GM23338 (cell line): Measurements from ENCODE around the gene BBS4. TPM values are rescaled to one million over a fixed set of nuclear protein-coding genes. Genes with fewer than 3 reads are reported as not detected.

ENCODE experiments used
- ATAC-seq: fragments of 200-7000 bp; cut with Tn5 transposase; 3 replicates; pipeline ENCODE4 v1.9.1; 2020
- DNase-seq: peaks from one replicate; pipeline ENCODE4 v3.0.0-alpha.2; 2015; ENCODE audit warnings: low spot score
- H2AFZ ChIP-seq: fragments of 200-600 bp; sonication (generic); 2 replicates; pipeline ENCODE4 v1.8.0; 2016; ENCODE audit warnings: antibody characterized with exemption, mild to moderate bottlenecking, moderate library complexity
- H3F3A ChIP-seq: fragments of 200-600 bp; sonication (generic); replicated peaks from 2 replicates; pipeline ENCODE4 v1.8.0; 2017; ENCODE audit warnings: antibody characterized with exemption, mixed run types, low read depth
- H3K27ac ChIP-seq: fragments of 200-600 bp; sonication (generic); 2 replicates; pipeline ENCODE4 v1.6.1; 2016; ENCODE audit warnings: low read depth
- H3K27me3 ChIP-seq: fragments of 200-600 bp; sonication (generic); 2 replicates; pipeline ENCODE4 v1.8.0; 2016; ENCODE audit warnings: mild to moderate bottlenecking, mixed run types, moderate library complexity; ENCODE audit not compliant: insufficient read depth
- H3K36me3 ChIP-seq: fragments of 200-600 bp; sonication (generic); 2 replicates; pipeline ENCODE4 v1.8.0; 2016; ENCODE audit warnings: mild to moderate bottlenecking; ENCODE audit not compliant: insufficient read depth
- H3K4me1 ChIP-seq: fragments of 200-600 bp; sonication (generic); 2 replicates; pipeline ENCODE4 v1.8.0; 2016; ENCODE audit warnings: mild to moderate bottlenecking, moderate library complexity; ENCODE audit not compliant: insufficient read depth
- H3K4me2 ChIP-seq: fragments of 200-600 bp; sonication (generic); 2 replicates; pipeline ENCODE4 v1.7.1; 2017; ENCODE audit warnings: mixed run types
- H3K4me3 ChIP-seq: fragments of 200-600 bp; sonication (generic); 2 replicates; pipeline ENCODE4 v1.6.1; 2016; ENCODE audit warnings: mixed run types
- H3K79me2 ChIP-seq: fragments of 200-600 bp; sonication (generic); replicated peaks from 2 replicates; pipeline ENCODE4 v1.8.0; 2017; ENCODE audit warnings: mild to moderate bottlenecking; ENCODE audit not compliant: insufficient read depth
- H3K9me2 ChIP-seq: fragments of 200-600 bp; sonication (generic); 2 replicates; pipeline ENCODE4 v1.8.0; 2017; ENCODE audit not compliant: insufficient read depth
- H4K20me1 ChIP-seq: fragments of 200-600 bp; sonication (generic); replicated peaks from 2 replicates; pipeline ENCODE4 v1.8.0; 2017; ENCODE audit warnings: mild to moderate bottlenecking; ENCODE audit not compliant: insufficient read depth
- H3K27ac Mint-ChIP-seq: 2 replicates; pipeline ENCODE4 v1.8.0; 2020; ENCODE audit warnings: inconsistent platforms, mild to moderate bottlenecking, moderate library complexity, mixed read lengths
- H3K27me3 Mint-ChIP-seq: 3 replicates; pipeline ENCODE4 v1.8.0; 2022; ENCODE audit warnings: low read depth, mild to moderate bottlenecking, moderate library complexity, mixed read lengths, inconsistent platforms; ENCODE audit not compliant: insufficient read depth, poor library complexity
- H3K36me3 Mint-ChIP-seq: 3 replicates; pipeline ENCODE4 v1.8.0; 2021; ENCODE audit warnings: low read depth, mild to moderate bottlenecking, inconsistent platforms, moderate library complexity, mixed read lengths
- H3K4me1 Mint-ChIP-seq: 3 replicates; pipeline ENCODE4 v1.8.0; 2020; ENCODE audit warnings: mild to moderate bottlenecking, inconsistent platforms, mixed read lengths
- H3K4me3 Mint-ChIP-seq: 3 replicates; pipeline ENCODE4 v1.8.0; 2021; ENCODE audit warnings: moderate library complexity, mild to moderate bottlenecking, inconsistent platforms, mixed read lengths
- H3K9me3 Mint-ChIP-seq: 3 replicates; pipeline ENCODE4 v1.8.0; 2020; ENCODE audit warnings: moderate library complexity, mild to moderate bottlenecking, inconsistent platforms, mixed read lengths
- CTCF ChIP-seq, 2 experiments: fragments of 200-600 bp in 1 of 2; sonication (generic) in 1 of 2; conservative IDR thresholded peaks; 2 replicates each; pipeline versions ENCODE4 v1.5.1 to v1.6.1; 2016 to 2017; ENCODE audit warnings: antibody characterized with exemption in 2 of 2, low read depth in 2 of 2, mild to moderate bottlenecking in 2 of 2, moderate library complexity in 1 of 2
- EZH2 ChIP-seq: fragments of 200-600 bp; sonication (generic); IDR thresholded peaks from one replicate; pipeline ENCODE4 v1.8.0; 2017; ENCODE audit warnings: antibody characterized with exemption, mild to moderate bottlenecking, low read depth; ENCODE audit not compliant: unreplicated experiment
- EZH2phosphoT487 ChIP-seq: fragments of 200-600 bp; sonication (generic); IDR thresholded peaks from one replicate; pipeline ENCODE4 v1.8.1; 2018; ENCODE audit warnings: antibody characterized with exemption; ENCODE audit not compliant: unreplicated experiment
- JUNB ChIP-seq: IDR thresholded peaks from one replicate; pipeline ENCODE4 v1.6.1; 2016; ENCODE audit warnings: antibody characterized with exemption; ENCODE audit not compliant: unreplicated experiment
- NANOG ChIP-seq: IDR thresholded peaks from 2 replicates; pipeline ENCODE4 v1.6.1; 2016; ENCODE audit warnings: antibody characterized with exemption, borderline replicate concordance
- ZNF114 ChIP-seq: fragments of 250-450 bp; sonication (Bioruptor Pico); IDR thresholded peaks from 2 replicates; pipeline ENCODE4 v1.5.0; 2020; ENCODE audit warnings: mild to moderate bottlenecking, moderate library complexity
- polyA plus RNA-seq: library from polyadenylated mRNA; unstranded; fragments of >200 nt; fragmentation: Nextera tagmentation; extraction: Ambion mirVana; gene quantifications from 2 replicates; pipeline ENCODE4 v1.2.1, GENCODE V29; 2016
- total RNA-seq: library from RNA; depleted of rRNA; stranded (reverse); fragments of >200 nt; shearing (Covaris generic); gene quantifications from 2 replicates; pipeline ENCODE4 v1.2.3, GENCODE V29; 2014

BBS4 gene
- total and polyA plus RNA-seq, 2 experiments from 2014 or later: 22.2 to 40.8 TPM

DNA sequence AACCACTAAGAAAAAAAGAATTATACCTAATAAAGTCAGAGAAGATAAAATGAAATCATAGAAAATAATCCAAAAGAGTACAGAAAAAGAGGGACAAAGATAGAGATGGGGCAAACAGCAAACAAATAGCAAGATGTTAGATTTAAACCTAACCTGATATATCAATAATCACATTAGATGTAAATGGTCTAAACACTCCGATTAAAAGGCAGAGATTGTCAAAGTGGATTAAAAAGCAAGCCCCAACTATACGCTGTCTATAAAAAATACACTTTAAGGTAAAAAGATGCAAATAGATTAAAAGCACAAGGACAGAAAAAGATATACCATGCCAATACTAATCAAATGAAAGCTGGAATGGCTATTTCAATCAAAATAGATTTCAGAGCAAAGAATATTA lies 80.8 kb downstream of the BBS4 start:
- H3K4me3 ChIP-seq: no peak overlapping the region
- Mint-ChIP-seq H3K27me3 (peaks cover 1% of the 10 kb centered on the region), H3K36me3 (peaks cover 64% of the 10 kb centered on the region), H3K27ac (no peak overlapping the region), H3K4me3 (no peak overlapping the region), H3K9me3 (peaks cover 22% of the 10 kb centered on the region; the same call in 2 of the 3 replicates), H3K4me1 (no peaks in the 10 kb centered on the region)
- DNase-seq (no peak), ATAC-seq (no peak)
- H4K20me1 ChIP-seq: peaks cover 21% of the 10 kb centered on the region
- H3F3A ChIP-seq: no peaks in the 10 kb centered on the region
- peaks cover 31% of the 10 kb centered on the region for H3K36me3 ChIP-seq
- no peak for TF ChIP-seq NANOG
- H2AFZ ChIP-seq: no peak overlapping the region
- H3K9me2 ChIP-seq: no peaks in the 10 kb centered on the region
- no peaks in the 10 kb centered on the region for H3K4me1 ChIP-seq
- H3K27me3 ChIP-seq: no peaks in the 10 kb centered on the region
- H3K4me2 ChIP-seq: no peak overlapping the region
- peaks cover 16% of the 10 kb centered on the region for H3K79me2 ChIP-seq
- H3K27ac ChIP-seq: no peak overlapping the region

- Histone ChIP-seq H3K4me3 (no peak overlapping the region), H3K27me3 (no peaks in the 10 kb centered on the region), H3K4me1 (no peaks in the 10 kb centered on the region), H3K9me2 (no peaks in the 10 kb centered on the region), H3K36me3 (peaks cover 26% of the 10 kb centered on the region), H3K27ac (no peak overlapping the region), H3K79me2 (peaks cover 28% of the 10 kb centered on the region), H3K4me2 (no peak overlapping the region), H3F3A (no peaks in the 10 kb centered on the region), H4K20me1 (peaks cover 15% of the 10 kb centered on the region; the same call in 1 of the 2 replicates), H2AFZ (no peak overlapping the region)
- Mint-ChIP-seq H3K4me3 (no peak overlapping the region), H3K4me1 (no peaks in the 10 kb centered on the region), H3K27me3 (peaks cover 2% of the 10 kb centered on the region), H3K36me3 (peaks cover 60% of the 10 kb centered on the region), H3K27ac (no peak overlapping the region), H3K9me3 (peaks cover 22% of the 10 kb centered on the region; the same call in 2 of the 3 replicates)
- DNase-seq (peak; percentile 28), ATAC-seq (no peak; the same call in 2 of the 3 replicates)
- TF ChIP-seq JUNB (no peak), CTCF (conservative IDR thresholded peaks at IDR 0.05; ENCODE audit: low read depth in 2 of 2) (peak; percentile 25 to 43; a peak in 3 of 4 replicates)
Measured at GRCh38 chr15:72770673-72771328, 84.8 kb downstream of the BBS4 start.

GRCh38 chr15:72771329-72771725 lies 85.3 kb downstream of the BBS4 start:
- Mint-ChIP-seq H3K27ac (no peak overlapping the region), H3K36me3 (peaks cover 56% of the 10 kb centered on the region)
- no peak overlapping the region for H2AFZ ChIP-seq

More at GRCh38 chr15:72771329-72771725, 85.3 kb downstream of the BBS4 start:
- no peak for TF ChIP-seq EZH2
- TF ChIP-seq JUNB: no peak
- no peak for TF ChIP-seq ZNF114 (CRISPR knock-in tag)
- no peak for TF ChIP-seq EZH2phosphoT487
- Histone ChIP-seq H3K27me3 (no peaks in the 10 kb centered on the region), H3K36me3 (peaks cover 26% of the 10 kb centered on the region), H4K20me1 (peaks cover 21% of the 10 kb centered on the region; the same call in 1 of the 2 replicates), H3K4me1 (no peaks in the 10 kb centered on the region), H3K27ac (no peak overlapping the region), H3K9me2 (no peaks in the 10 kb centered on the region), H3K79me2 (peaks cover 29% of the 10 kb centered on the region), H3F3A (no peaks in the 10 kb centered on the region), H3K4me3 (no peak overlapping the region), H3K4me2 (no peak overlapping the region)
- ATAC-seq: no peak
- no peak overlapping the region for H3K4me3 Mint-ChIP-seq
- DNase-seq: no peak
- H3K27me3 Mint-ChIP-seq: peaks cover 2% of the 10 kb centered on the region
- peaks cover 20% of the 10 kb centered on the region; the same call in 2 of the 3 replicates for H3K9me3 Mint-ChIP-seq
- H3K4me1 Mint-ChIP-seq: no peaks in the 10 kb centered on the region
